Activated CD4-positive, alpha-beta T cell treated with anti-CD3 and anti-CD28 coated beads for 1 hour (primary cell): ENCODE data around the gene CD22.
A peak's percentile ranks its signal among the peaks of the same experiment; 100 is the strongest.
"Not testable (repeated sequence)": the region's sequence is repeated elsewhere in the genome, so short reads cannot be mapped to it uniquely, and the experiment has no call there.

Experiments
- DNase-seq: peaks from one replicate; pipeline ENCODE4 v3.0.0-alpha.2; 2020

The CD22 gene

DNA sequence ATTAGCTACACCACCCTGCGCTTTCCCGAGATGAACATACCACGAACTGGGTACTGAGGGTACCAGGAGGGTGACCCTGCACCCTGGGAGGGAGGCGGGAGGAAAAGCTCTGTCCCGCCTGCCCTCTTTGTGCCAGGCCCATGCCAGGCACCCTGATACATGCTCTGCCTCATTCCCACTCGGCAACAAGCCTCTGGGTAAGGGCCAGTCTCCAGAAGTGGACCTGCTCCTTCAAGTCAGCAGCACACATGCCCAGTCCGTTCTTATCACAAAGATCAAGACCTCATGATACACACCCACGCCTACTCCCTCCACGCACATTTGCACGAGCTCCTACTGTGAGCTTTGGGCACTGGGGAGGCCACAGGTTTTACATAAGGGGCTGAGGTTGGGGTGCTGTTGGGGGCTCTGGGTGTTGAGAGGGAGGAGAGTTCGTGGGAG is 16.7 kb downstream of the CD22 start:
- no peak for DNase-seq

DNA sequence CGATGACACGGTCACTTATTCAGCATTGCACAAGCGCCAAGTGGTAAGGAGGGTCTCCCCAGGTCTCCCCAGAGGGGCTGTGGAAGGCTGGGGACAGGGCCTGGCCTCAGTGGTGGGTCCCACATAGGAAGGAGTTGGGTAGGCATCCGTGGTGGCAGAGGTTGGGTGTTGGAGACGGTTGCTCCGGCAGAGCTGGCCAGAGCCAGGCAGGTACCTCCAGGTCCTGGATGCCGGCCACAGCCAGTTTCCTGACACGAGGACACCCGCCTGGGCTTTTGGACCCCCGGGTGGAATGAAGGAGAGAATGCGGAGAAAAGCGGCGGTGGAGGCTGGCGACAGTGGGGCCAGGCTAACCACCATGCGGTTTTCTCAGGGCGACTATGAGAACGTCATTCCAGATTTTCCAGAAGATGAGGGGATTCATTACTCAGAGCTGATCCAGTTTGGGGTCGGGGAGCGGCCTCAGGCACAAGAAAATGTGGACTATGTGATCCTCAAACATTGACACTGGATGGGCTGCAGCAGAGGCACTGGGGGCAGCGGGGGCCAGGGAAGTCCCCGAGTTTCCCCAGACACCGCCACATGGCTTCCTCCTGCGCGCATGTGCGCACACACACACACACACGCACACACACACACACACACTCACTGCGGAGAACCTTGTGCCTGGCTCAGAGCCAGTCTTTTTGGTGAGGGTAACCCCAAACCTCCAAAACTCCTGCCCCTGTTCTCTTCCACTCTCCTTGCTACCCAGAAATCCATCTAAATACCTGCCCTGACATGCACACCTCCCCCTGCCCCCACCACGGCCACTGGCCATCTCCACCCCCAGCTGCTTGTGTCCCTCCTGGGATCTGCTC is 17.4 kb downstream of the CD22 start:
- DNase-seq, result peak; percentile 47

DNA sequence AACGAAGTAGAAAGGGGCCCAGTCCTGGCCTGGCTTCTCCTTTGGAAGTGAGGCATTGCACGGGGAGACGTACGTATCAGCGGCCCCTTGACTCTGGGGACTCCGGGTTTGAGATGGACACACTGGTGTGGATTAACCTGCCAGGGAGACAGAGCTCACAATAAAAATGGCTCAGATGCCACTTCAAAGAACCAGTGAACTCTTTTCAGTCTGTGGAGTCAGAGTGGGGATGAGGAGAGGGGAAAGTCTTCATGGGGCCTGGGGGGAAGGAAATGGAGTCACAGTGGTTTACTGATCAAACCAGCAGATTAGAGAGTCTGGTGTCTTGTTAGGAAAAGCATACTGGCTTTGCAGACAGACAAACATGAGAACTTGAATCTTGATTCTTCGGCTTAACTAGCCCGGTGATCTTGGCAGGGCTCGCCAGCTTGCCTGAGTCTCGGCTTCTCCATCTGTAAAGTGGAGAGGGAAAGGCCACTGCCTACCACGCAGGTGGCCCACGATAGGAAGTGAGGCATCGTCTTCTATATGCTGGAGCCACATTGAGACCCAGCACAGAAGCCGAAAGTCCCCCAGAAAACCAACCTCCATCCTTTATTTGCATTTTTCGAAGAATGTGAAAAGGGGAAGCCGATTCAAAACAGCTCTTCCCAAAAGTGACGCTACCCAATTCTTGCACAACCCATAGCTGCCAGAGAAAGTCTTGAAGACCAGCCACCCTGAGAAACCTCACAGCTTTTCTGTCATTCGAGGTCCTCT is 18.4 kb downstream of the CD22 start, which contains the start of gene FFAR1:
TSS of gene FFAR1 (plus strand) at position 732 of the 759 bp plus-strand sequence. CDS start 3,650 bp downstream, outside the sequence.
- no peak for DNase-seq

- DNase-seq, result no peak
Measured at GRCh38 chr19:35347930-35348298, 18.9 kb downstream of the CD22 start.

- DNase-seq, result no peak
Measured at GRCh38 chr19:35348911-35349611, 20.1 kb downstream of the CD22 start.

DNA sequence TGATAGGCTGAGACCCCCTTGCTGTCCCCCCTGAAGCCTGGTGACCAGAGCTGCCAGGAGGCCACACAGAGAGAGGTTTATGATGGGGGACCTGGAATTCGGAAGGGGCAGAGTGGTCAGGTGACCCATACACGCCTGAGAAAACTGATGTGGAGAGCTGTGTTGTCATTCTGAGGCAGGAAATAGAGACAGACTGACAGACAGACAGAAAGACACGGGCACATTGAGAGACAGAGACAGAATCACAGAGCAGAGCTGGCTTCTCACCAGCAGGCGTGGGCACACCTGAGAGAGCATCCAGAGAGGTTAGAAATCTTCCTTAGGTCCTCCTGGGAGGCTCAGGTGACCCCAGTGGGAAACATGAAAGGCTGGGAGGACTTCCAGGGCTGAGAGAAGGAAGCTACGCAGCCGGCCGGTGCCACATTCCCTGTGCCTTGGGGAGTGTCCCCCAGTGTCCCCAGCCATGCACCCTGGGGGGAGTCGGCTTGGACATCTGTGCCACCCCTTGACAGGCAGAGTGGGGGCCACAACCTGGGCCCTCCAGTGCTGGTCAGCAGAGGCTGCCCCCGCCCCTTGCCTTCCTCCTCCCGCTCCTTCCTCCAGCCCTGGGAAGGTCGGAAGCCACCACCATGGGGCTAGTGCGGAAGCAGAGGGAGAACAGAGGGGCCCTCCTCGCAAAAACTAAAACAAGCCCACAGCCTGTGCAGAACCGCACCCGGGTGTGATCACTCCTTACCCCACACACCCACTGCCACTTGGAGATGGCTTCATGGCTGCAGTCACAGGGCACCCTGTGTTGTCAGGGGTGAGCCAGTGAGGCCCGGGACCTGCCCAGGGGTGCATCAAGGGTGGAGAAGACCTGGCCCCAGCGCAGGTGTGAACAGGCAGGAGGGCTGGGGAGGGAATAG is 20.9 kb downstream of the CD22 start:
- no peak for DNase-seq

GRCh38 chr19:35350591-35350990 is 21.6 kb downstream of the CD22 start:
- no peak for DNase-seq

- no peak for DNase-seq
Measured at GRCh38 chr19:35351411-35352176, 22.6 kb downstream of the CD22 start.

GRCh38 chr19:35352177-35352447 is 23.1 kb downstream of the CD22 start:
- DNase-seq, result no peak

GRCh38 chr19:35352448-35353304 is 23.7 kb downstream of the CD22 start:
- DNase-seq, result peak; percentile 50

DNA sequence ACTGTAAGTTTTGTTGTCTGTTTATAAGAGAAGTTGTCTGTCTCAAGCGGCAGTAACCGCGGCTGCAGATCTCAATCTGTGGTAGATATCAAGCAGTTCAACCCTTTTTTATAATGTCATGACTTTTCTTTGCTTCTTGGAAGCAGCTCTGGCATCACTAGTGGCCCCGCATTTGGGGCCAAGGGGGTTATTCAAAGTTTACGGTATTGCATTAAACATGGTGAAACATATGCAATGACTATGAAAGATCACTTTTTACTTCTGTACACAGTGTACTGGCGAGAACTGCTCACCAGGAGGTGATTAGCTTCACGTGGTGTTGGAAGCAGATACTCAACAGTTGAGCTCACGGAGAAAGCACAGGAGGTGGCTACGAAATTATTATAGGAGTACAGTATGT is 24.6 kb downstream of the CD22 start:
- DNase-seq, result no peak

DNA sequence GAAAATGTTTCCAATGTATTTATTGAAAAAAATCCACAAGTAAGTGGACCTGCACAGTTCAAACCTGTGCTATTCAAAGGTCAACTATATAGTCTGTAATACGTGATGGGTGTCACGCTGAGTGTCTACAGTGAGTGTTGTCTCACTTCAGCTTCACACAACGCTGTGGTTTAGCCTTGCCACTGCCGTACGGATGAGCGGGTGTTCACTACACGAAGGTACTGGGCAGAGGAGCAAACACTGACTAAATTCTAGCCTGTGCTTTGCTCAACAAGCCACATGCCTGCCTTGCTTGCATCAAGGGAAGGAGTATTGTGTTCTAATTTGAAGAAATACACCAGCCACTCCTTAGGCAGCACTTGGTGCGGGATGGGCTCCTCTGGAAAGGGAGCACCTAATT is 25.9 kb downstream of the CD22 start:
- no peak for DNase-seq

DNA sequence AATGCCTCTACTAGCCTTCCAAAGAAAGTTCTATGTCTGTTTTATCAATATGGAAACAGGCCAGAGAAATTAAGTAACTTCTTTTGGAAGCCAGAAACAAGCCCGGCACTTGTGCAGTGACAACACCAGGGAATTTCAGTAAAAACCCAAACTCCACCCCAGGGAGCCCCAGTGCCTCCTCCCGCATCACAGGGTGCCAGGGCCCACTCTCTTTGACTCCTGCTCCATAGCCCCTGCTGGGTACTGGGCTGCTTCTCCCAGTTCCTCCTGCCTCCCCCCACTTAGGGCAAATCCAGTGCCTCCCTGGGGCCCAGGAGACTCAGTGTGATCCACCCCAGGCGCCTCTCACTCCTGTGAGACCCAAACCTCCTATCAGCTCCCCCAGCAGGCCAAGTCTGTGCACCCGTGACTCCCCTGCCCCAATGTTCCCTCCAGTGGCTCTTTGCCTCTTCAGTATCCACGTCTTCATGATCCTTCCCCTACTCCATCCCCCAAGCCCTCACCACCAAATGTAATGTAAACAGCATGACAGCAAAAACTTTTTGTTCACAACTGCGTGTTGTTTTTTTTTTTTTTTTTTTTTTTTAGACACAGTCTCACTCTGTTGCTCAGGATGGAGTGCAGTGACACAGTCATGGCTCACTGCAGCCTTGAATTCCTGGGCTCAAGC is 26.9 kb downstream of the CD22 start:
- no peak for DNase-seq

DNA sequence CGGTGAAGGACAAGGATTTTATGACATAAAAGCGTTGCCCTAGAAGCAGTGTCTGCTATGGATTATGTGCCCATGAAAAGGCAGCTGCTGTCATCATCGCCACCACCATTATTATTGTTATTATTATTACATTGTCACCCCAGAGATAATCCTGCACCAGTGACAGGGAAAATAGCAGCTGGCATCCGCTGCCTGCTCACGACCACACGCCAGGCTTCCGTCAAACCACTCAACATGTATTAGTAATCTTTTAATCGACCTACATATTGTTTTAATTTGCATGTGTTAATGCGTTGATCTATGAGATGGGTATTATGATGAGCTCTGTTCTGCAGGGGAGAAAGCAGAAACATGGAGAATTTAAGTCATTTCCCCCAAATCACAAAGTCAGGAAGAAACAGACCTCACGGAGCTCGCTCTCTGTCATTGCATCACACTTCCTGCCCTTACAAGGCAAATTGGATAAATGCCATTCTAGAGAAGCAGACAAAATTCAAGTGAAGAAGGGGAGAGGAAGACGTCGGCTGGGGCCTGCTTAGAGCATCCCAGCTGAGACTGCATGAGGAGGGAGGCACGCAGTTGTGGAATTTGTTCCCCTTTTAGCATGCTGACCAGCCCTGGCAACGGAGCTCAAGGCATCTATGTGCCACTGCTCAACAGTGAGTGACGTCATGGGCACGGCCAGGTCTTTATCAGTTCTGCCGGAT is 29.0 kb downstream of the CD22 start, which contains the start of gene FFAR3:
TSS of gene FFAR3 (plus strand) at position 594 of the 707 bp plus-strand sequence. CDS start 431 bp downstream, outside the sequence.
- no peak for DNase-seq

DNA sequence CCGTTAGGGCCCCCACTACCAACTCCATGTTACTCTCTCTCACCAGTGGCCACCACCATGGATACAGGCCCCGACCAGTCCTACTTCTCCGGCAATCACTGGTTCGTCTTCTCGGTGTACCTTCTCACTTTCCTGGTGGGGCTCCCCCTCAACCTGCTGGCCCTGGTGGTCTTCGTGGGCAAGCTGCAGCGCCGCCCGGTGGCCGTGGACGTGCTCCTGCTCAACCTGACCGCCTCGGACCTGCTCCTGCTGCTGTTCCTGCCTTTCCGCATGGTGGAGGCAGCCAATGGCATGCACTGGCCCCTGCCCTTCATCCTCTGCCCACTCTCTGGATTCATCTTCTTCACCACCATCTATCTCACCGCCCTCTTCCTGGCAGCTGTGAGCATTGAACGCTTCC is 29.8 kb downstream of the CD22 start:
- DNase-seq, result not testable (repeated sequence)

GRCh38 chr19:35359395-35359794 is 30.4 kb downstream of the CD22 start:
- DNase-seq, result not testable (repeated sequence)

- not testable (repeated sequence) for DNase-seq
Measured at GRCh38 chr19:35360081-35360480, 31.1 kb downstream of the CD22 start.

GRCh38 chr19:35360880-35361420 is 32.0 kb downstream of the CD22 start:
- DNase-seq, result no peak
